ENCODE measurements around the gene FSIP2.

DNA sequence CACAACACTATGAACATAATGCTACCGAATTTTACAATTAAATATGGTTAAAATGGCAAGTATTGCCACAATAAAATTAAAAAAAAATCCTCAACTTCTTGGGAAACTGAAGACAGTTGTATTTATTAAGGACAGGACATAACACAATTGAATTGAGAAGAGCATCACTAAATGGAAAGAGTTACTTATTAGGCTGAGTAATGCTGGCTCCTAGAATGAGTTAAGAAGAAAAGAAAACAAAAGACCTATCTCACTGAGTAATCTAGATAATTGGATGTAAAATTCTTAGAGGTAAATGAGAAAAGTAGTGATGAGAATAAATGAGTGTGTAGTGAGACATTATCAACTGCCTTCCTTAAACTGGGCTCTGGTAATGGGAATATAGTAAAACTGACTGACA lies 121.7 kb downstream of the FSIP2 start:
- TF ChIP-seq, protein P1, sequence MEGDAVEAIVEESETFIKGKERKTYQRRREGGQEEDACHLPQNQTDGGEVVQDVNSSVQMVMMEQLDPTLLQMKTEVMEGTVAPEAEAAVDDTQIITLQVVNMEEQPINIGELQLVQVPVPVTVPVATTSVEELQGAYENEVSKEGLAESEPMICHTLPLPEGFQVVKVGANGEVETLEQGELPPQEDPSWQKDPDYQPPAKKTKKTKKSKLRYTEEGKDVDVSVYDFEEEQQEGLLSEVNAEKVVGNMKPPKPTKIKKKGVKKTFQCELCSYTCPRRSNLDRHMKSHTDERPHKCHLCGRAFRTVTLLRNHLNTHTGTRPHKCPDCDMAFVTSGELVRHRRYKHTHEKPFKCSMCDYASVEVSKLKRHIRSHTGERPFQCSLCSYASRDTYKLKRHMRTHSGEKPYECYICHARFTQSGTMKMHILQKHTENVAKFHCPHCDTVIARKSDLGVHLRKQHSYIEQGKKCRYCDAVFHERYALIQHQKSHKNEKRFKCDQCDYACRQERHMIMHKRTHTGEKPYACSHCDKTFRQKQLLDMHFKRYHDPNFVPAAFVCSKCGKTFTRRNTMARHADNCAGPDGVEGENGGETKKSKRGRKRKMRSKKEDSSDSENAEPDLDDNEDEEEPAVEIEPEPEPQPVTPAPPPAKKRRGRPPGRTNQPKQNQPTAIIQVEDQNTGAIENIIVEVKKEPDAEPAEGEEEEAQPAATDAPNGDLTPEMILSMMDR (IDR thresholded peaks at IDR 0.05; ENCODE audit: poor library complexity), result no peak
- TF ChIP-seq EZH2 (IDR thresholded peaks at IDR 0.05; ENCODE audit: borderline replicate concordance) (no peak), EZH2phosphoT487 (IDR thresholded peaks at IDR 0.05; ENCODE audit: low read depth, severe bottlenecking, unreplicated experiment) (no peak)
